NCI-H446 (cell line): ENCODE results near the gene SPAG16.

Experiments used
- DNase-seq, 2 experiments: peaks; one replicate each; lab custom pipeline; 2025; lab: John Stamatoyannopoulos, UW

SPAG16 gene

DNA sequence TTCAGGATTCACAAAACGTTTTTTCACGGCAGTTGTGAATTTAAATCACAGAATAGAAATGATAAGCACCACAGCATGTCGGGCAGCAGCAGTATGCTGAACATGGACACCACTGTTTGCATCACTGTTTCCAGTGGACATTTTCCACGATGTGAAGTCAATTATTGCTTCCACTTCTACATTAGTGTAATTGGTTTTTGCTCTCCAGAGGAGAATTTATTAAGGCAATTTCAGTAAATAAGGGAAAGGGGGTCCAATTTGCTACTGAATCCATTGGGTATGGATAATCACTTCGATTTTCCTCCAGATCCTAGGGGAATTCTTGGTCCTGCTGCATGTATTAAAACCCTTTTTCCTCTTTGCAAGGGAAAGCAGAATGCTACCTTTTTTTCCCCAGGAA is 1096.4 kb downstream of the SPAG16 start:
- DNase-seq: no peak

DNA sequence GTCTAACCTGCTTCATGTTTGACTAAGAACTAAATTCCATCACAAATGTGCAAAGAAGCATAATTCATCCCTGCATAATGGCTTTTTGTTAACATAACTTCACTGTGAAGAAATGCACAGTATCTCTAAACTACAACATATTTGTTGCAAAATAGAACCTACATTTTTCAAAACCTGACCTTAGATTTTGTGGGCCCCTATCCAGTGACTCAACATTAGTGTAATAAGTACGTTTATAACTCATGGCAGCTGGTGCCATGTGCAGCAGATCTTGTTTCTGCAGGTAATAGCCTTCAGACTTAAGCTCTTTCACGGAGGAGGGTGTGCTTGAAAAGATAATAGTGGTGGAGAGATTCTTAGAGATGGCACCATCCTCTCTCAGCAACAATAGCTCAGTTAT is 1098.0 kb downstream of the SPAG16 start:
- DNase-seq: no peak

DNA sequence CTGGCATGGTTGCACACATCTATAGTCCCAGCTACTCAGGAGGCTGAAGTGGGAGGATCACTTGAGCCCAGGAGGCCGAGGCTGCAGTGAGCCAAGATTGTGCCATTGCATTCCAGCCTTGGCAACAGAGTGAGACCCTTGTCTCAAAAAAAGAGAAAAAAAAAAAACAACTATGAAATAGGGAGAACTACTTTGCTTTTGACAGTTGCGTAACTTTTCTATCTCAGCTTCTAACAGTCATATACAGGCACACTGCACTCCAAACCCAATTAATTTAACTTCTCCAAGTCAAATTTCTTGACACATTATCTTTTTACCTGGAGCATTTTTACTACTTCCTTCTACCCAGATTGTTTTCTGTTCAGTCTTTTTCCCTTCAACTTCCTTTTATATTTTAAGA is 1102.5 kb downstream of the SPAG16 start:
- DNase-seq: no peak

DNA sequence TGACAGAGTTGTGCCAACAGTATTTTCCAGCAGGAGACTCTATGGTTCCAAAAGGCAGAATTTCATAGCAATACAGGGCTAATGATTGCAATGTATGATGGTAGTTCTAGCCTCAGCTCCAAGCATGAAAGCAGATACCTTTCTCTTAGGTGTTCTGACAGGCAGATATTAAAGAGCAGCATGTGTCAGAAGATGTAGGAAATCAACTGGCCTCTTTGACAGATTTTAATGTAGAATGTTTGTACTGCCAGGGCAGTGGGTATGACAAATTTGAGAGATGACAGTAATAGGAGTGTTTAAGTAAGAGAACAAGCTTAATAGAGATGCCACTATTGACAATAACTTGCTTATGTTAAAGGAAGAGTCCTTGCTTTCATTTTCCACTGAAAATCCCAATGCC is 1105.1 kb downstream of the SPAG16 start:
- no peak for DNase-seq

DNA sequence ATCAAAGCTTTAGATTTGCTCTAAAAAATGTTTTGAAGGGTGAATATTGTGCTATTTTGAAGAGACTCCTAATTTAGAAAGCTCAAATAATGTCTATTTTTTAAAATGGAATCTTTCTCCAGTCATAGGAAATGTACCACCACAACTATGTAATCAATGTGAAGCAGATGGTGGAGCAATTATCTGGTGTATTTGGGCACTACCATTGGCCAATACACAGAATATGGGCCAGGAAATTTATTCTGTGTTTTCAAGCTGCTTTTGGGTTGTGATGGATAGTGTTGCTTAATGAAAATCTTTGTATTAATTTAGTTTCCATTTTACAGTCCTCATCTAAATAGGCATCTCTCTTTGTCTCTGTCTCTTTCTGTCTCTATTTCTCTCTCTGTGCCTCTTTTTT is 1109.5 kb downstream of the SPAG16 start:
- peak; percentile 15 to 66 for DNase-seq

DNA sequence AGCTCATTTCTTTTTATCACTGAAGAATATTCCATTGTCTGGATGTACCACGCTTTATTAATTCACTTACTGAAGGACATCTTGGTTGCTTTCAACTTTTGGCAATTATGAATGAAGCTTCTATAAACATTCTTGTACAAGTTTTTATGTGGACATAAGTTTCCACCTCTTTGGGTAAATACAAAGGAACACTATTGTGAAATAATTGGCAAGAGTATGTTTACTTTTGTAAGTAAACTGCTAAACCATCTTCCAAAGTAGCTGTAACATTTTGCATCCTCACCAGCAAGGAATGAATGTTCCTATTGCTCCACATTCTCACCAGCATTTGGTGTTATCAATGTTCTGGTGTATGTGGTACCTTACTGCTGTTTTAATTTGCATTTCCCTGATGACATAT is 1110.8 kb downstream of the SPAG16 start:
- peak in 1 of 2 experiments; percentile 33 for DNase-seq

DNA sequence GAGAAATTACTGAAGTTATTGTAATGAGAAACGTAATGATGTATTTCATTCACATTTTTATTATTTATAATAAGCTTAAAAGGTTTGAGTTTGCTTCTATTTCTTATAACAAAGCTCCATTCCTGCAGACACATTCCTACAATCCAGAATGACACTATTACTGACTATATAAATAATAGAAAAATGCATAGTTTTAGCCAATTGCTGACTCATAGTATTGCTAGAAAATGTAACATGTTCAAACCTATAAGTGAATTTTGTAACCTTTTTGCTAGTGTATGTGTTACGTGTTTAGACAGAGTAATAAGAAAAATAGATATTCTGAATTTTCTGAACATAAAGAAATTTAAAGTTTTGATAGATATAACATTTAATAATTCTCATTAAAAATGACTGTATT is 1117.3 kb downstream of the SPAG16 start:
- no peak for DNase-seq

DNA sequence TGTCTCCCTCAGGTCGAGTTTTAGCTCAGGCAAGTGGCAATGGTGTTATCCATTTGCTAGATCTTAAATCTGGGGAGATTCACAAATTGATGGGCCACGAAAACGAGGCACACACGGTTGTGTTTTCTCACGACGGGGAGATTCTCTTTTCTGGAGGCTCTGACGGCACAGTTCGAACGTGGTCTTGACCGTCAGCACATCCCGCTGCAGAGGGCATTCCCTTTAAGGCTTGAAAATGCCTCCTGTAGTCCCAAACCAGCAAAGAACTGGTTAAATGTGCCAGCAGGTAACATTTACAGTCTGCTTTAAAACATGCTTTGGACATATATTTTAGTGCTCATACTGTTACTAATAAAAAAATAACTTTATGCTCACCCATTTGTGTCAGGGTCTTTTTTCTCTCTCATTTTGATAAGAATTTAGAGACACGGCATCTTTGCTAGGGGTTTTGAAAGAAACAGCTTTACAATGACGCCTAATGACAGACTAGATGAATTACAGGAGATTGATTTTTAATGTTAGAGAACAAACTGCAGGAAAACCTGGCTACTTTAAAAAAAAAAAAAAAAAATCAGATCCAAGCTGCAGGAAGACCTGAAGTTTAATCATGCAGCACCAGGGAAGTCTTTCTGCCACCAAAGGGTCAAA is 1126.0 kb downstream of the SPAG16 start:
- peak; percentile 58 to 59 for DNase-seq

DNA sequence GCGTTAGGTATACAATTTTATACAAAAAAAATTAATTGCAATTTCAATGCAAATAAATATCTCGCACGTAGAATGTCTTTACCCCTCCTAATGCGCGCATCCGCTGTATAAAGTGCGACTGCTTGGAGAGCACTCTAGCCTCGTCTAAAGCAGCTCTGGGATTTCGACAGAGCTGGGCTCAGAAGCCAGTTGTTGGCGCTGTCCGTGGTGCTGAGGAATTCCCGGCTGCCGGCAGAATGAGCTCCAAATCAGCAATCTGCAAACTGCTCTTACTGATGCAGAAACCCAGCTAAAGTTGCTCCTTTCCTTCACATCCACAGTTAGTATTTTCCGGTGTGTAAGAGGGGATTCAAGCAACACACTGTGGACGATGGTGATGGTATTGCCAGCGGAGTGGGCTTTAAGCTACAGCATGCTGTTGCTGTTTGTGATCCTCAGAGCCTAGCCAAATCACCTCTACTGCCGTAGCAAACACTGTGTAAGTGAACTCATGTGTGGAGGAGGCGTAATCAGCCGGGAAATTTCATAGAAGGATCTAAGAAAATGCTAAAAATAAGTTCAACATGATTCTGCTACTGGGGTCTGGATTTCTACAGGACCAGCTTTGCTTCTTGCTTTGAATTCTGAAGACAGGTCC is 1126.8 kb downstream of the SPAG16 start, which contains the start of gene VWC2L:
VWC2L (plus strand) TSS at position 137 of the 637 bp plus-strand sequence. CDS start 3,140 bp downstream, outside the sequence.
- peak; percentile 48 to 76 for DNase-seq

DNA sequence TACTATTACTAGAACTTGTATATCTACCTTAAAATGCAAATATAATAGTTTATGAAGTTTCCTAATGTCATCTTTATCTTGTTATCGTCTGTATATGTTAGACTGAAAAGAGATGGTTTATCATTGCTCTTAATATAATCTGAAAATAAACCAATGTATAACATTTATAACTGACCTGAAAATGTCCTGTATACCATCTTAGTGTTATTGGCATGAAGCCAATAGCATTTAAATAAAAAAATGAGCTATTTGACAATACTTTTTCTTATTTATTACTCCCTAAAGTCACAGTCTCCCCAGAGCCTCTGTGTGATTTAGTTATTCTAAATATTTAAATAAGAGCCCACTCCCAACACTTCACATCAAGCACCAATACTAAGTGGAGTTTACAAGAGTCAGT is 1128.4 kb downstream of the SPAG16 start:
- DNase-seq: no peak

DNA sequence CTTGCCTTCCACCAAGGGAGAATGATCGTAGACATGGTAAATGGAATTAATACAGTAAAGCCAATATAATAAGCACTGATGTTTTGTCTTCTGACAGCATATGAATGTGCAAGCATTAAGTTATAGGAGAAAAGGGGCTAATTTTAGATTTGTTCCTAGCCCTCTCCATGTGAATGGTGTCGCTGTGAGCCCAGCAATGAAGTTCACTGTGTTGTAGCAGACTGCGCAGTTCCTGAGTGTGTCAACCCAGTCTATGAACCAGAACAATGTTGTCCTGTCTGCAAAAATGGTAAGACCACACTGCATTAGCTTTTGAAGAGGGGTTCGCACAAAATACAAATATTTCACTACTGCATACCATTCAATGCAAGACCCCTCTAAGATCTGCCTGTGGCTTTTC is 1152.2 kb downstream of the SPAG16 start:
- no peak for DNase-seq

DNA sequence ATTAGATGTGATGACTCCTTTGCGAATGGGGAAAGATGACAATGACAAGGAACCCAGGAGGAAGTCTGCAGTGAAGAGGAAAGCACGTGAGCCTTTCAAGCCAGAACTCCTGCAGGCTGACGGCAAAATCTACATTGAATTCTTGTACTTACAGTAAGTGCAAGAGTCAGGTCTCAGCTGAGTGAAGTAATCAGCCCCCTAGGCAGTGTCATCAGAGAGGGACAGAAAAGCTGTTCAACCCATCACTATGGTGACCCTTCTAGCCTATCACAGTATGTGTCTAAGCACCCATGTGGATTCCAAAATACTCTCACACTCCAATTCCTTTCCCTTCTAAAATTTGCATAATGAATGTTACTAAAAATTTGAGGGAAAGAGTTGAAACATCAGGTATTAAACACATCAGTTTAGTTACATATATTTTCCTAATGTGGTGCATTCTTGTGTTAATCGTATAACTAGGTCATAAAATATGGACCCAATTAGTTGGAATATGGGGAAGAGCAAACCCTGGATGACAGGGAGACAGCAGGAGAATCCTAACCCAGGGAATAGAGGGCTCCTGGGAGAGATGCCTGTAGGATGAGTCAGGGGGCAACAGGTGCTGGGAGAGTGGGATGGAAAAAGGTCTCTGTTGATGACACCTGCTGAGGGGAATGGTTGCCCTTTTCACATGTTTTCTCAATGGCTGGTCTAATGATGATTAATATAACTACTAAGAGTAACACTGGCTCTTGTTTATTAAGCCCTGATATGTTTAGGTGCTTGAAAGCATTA is 1166.0 kb downstream of the SPAG16 start:
- no peak for DNase-seq

DNA sequence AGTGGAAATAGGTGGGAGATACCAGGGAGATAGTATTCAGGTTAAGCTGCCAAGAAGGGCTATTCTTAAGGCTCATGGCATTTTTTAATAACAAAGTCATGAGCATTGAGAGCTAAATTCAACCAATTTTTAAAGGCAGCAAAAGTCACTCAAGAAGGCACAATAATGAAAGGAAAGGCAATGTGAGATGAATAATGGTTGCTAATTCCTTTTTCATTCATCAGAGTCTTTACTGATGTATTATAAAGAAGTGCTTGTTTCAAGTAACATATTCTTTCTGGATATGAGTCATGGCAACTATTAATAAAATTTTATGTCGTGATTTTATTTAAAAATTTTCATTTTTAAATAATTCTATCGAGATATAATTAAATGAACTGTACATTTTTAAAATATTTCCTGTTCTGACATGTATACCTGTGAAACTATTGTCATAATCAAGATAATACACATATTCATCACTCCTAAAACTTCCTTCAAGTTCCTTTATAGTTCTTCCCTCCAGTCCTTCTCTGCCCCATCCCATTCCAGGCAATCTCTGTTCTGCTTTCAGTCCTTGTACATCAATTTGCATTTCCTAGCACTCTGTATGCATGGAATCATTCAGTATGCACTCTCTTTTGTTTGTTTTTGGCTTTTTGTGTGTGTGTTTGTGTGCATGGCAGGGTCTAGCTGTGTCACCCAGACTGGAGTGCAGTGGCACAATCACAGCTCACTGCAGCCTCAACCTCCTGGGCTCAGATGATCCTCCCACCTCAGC is 1167.4 kb downstream of the SPAG16 start:
- no peak for DNase-seq
